ENCODE measurements around the gene PSEN1. TPM values are rescaled to one million over a fixed set of nuclear protein-coding genes. Genes with fewer than 3 reads are reported as not detected.

PSEN1 gene
- total RNA-seq, 1 experiment from 2014 or later: 39.3 TPM

DNA sequence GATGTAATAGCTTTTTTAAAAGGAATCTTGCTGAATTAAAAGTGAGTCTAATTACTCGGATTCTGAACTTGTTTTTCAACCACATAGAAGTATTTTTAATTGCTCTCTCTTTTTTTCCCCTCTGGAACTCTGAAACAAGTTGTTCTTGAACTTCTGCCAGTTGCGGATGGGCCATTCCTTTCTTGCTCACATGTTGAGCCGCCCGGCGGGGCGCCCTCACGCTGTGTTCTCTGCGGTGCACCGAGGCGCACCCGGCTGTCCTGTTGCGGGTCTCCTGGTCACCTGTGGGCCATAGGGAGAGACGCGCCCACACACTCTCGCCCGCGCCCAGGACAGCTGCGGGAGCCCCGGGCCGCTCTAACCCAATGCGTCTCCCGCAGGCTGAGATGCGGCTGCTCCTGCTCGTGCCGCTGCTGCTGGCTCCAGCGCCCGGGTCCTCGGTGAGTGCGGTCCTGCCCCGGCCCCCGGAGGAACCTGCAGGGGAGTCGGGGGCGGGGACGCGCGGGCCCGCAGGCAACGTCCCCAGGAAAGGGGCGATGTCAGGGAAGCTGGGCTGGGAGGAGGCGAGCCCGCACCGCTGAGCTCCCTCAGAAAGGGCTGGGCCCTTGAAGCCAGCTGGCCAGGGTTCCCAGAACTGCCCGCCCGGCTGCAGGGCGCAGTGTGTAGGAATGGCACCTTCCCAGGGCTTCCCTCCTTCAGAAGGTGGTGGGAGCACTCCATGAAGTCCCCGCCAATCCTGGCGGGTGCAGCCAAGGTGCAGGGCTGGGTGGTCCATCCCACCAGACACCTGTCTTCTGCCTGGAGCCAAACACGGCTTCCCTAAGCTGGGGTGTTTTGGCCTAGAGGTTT, 103.3 kb downstream of the PSEN1 start:
- Histone ChIP-seq H3K36me3 (ENCODE audit: control insufficient read depth, insufficient read depth, low read length) (no peaks in the 10 kb centered on the region), H3K27me3 (ENCODE audit: control insufficient read depth, insufficient read depth, low read length) (0 out of 2 replicates have a peak, but pooled peaks cover 2% of the 10 kb centered on the region), H3K9me3 (ENCODE audit: control insufficient read depth, insufficient read depth, low read depth, low read length) (no peaks in the 10 kb centered on the region), H3K4me1 (ENCODE audit: control insufficient read depth, insufficient read depth, low read length) (peaks cover 20% of the 10 kb centered on the region), H3K27ac (ENCODE audit: low read length) (no peak overlapping the region), H3K4me3 (ENCODE audit: low read depth in 2 of 2, low read length in 2 of 2) (peak overlapping the region; percentile 19 to 36)
- TF ChIP-seq REST (IDR thresholded peaks at IDR 0.05; ENCODE audit: insufficient read depth in 1 of 2, low read depth in 2 of 2, low read length in 1 of 2) (no peak), TCF7L2 (IDR thresholded peaks at IDR 0.05; ENCODE audit: low read depth, low read length) (no peak), POLR2AphosphoS5 (IDR thresholded peaks at IDR 0.05; ENCODE audit: low read depth, low read length) (no peak), CTCF (IDR thresholded peaks at IDR 0.05) (no peak), SIN3A (IDR thresholded peaks at IDR 0.05; ENCODE audit: borderline replicate concordance, insufficient read depth, low read depth, low read length) (no peak)
- in situ Hi-C loops (cut with HindIII; ENCODE audit: low pct_unique_long_range_greater_than_20kb, low sequenced_read_pairs): no loop called here
- POLR2A ChIA-PET: interaction anchor here (0.5 to 0.6 kb wide), 3 partner anchors 17 to 173 kb away, joined by 5 to 13 read pairs (median 8); no protein-coding TSS in a partner anchor
- intact Hi-C loops (cut with micrococcal nuclease; ENCODE audit: unreplicated experiment): no loop called here
- BruUV-seq (replicated peaks): no TSS peak
- no peak for DNase-seq (ENCODE audit: low read depth, low spot score)
- ATAC-seq: no peak
- CTCF ChIA-PET: no interaction called here

DNA sequence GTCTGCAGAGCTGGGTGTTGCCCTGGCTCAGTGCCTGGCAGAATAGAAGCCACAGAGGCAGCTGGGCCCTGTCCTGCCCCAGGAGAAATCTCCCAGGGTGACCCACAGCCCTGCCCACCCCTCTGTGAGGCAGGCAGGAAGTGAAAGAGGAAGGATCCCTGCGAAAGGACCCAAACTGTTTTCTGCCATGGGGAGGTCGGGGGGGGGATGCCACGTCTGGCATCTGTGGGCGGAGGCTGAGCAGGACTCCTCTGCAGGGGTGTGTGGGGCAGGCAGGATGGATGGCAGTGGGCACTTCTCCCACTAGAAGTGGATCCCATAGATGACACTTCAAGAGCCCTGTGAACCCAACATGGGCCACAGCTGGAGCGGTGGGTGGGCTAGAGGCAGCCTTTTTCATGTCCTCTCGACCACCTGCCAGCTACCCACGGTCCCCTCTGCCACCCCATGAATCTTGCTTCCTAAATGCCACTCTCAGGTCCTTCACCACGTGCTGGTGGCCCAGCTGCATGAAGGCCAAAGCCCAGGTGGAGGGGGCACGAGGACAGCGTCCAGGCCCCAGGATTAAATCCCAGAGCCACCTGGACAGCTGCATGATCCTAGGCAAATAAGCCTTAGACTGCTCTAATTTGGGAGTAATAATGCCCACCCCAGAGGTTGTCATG, 104.6 kb downstream of the PSEN1 start:
- H3K27ac ChIP-seq (ENCODE audit: low read length): no peak overlapping the region
- H3K9me3 ChIP-seq (ENCODE audit: control insufficient read depth, insufficient read depth, low read depth, low read length): no peaks in the 10 kb centered on the region
- BruUV-seq (replicated peaks): no TSS peak
- 0 out of 2 replicates have a peak, but pooled peaks cover 2% of the 10 kb centered on the region for H3K27me3 ChIP-seq (ENCODE audit: control insufficient read depth, insufficient read depth, low read length)
- peaks cover 10% of the 10 kb centered on the region for H3K4me1 ChIP-seq (ENCODE audit: control insufficient read depth, insufficient read depth, low read length)
- TF ChIP-seq REST (IDR thresholded peaks at IDR 0.05; ENCODE audit: insufficient read depth in 1 of 2, low read depth in 2 of 2, low read length in 1 of 2): no peak
- TF ChIP-seq CTCF (IDR thresholded peaks at IDR 0.05): no peak
- TF ChIP-seq POLR2AphosphoS5 (IDR thresholded peaks at IDR 0.05; ENCODE audit: low read depth, low read length): no peak
- no peak for TF ChIP-seq TCF7L2 (IDR thresholded peaks at IDR 0.05; ENCODE audit: low read depth, low read length)
- TF ChIP-seq SIN3A (IDR thresholded peaks at IDR 0.05; ENCODE audit: borderline replicate concordance, insufficient read depth, low read depth, low read length): no peak
- no peak overlapping the region for H3K4me3 ChIP-seq (ENCODE audit: low read depth in 2 of 2, low read length in 2 of 2)
- DNase-seq (ENCODE audit: low read depth, low spot score) (no peak), ATAC-seq (no peak)
- POLR2A ChIA-PET: no interaction called here
- intact Hi-C loops (cut with micrococcal nuclease; ENCODE audit: unreplicated experiment): no loop called here
- in situ Hi-C loops (cut with HindIII; ENCODE audit: low pct_unique_long_range_greater_than_20kb, low sequenced_read_pairs): no loop called here
- CTCF ChIA-PET: no interaction called here
- no peaks in the 10 kb centered on the region for H3K36me3 ChIP-seq (ENCODE audit: control insufficient read depth, insufficient read depth, low read length)

Measured in Panc1 (cell line).